Neural progenitor cell (in vitro differentiated cells): Measurements from ENCODE around the gene OBI1. TPM values are rescaled to one million over a fixed set of nuclear protein-coding genes. Genes with fewer than 3 reads are reported as not detected.
"Not testable (repeated sequence)": the region's sequence is repeated elsewhere in the genome, so short reads cannot be mapped to it uniquely, and the experiment has no call there.

Source experiments
- DNase-seq: peaks from one replicate; pipeline ENCODE4 v3.0.0-alpha.2; 2016; ENCODE audit warnings: low spot score
- H2AFZ ChIP-seq: fragments of 200-600 bp; sonication (generic); replicated peaks from 2 replicates; pipeline ENCODE4 v1.6.1; 2016; ENCODE audit warnings: antibody characterized with exemption
- H3F3A ChIP-seq: fragments of 200-600 bp; sonication (generic); 2 replicates; pipeline ENCODE4 v1.6.1; 2016; ENCODE audit warnings: antibody characterized with exemption, low read depth
- H3K27ac ChIP-seq: fragments of 200-600 bp; sonication (generic); 2 replicates; pipeline ENCODE4 v1.5.1; 2016; ENCODE audit warnings: mild to moderate bottlenecking
- H3K27me3 ChIP-seq: fragments of 200-600 bp; sonication (generic); 2 replicates; pipeline ENCODE4 v1.6.1; 2016; ENCODE audit warnings: mild to moderate bottlenecking, moderate library complexity
- H3K36me3 ChIP-seq: fragments of 200-600 bp; sonication (generic); 2 replicates; pipeline ENCODE4 v1.5.1; 2016
- H3K4me1 ChIP-seq: fragments of 200-600 bp; sonication (generic); 2 replicates; pipeline ENCODE4 v1.6.1; 2016; ENCODE audit warnings: mixed run types
- H3K4me2 ChIP-seq: fragments of 200-600 bp; sonication (generic); 2 replicates; pipeline ENCODE4 v1.6.1; 2016
- H3K4me3 ChIP-seq: fragments of 200-600 bp; sonication (generic); 2 replicates; pipeline ENCODE4 v1.5.1; 2016
- H3K79me2 ChIP-seq: fragments of 200-600 bp; sonication (generic); 2 replicates; pipeline ENCODE4 v1.6.1; 2016; ENCODE audit warnings: low read depth
- H3K9ac ChIP-seq: fragments of 200-600 bp; sonication (generic); 2 replicates; pipeline ENCODE4 v1.6.1; 2016
- H3K9me3 ChIP-seq: fragments of 200-600 bp; sonication (generic); 2 replicates; pipeline ENCODE4 v1.5.1; 2016; ENCODE audit warnings: low read depth
- H4K20me1 ChIP-seq: fragments of 200-600 bp; sonication (generic); 2 replicates; pipeline ENCODE4 v1.6.1; 2016; ENCODE audit warnings: low read depth
- H3K27ac Mint-ChIP-seq: 3 replicates; pipeline ENCODE4 v1.8.0; 2021; ENCODE audit warnings: mixed read lengths
- H3K27me3 Mint-ChIP-seq: 2 replicates; pipeline ENCODE4 v1.8.0; 2022; ENCODE audit warnings: low read depth, mild to moderate bottlenecking, inconsistent platforms, moderate library complexity, mixed read lengths; ENCODE audit not compliant: insufficient read depth
- H3K36me3 Mint-ChIP-seq: 3 replicates; pipeline ENCODE4 v1.8.0; 2021; ENCODE audit warnings: mixed read lengths
- H3K4me1 Mint-ChIP-seq: 3 replicates; pipeline ENCODE4 v1.8.0; 2021; ENCODE audit warnings: mixed read lengths
- H3K4me3 Mint-ChIP-seq: 3 replicates; pipeline ENCODE4 v1.8.0; 2021; ENCODE audit warnings: mild to moderate bottlenecking, moderate library complexity, mixed read lengths
- H3K9me3 Mint-ChIP-seq: 3 replicates; pipeline ENCODE4 v1.8.0; 2020; ENCODE audit warnings: mixed read lengths
- EZH2 ChIP-seq: fragments of 200-600 bp; sonication (generic); IDR thresholded peaks from 2 replicates; pipeline ENCODE4 v1.6.1; 2017; ENCODE audit warnings: antibody characterized with exemption, mild to moderate bottlenecking, moderate library complexity
- EZH2phosphoT487 ChIP-seq: fragments of 200-600 bp; sonication (generic); IDR thresholded peaks from 2 replicates; pipeline ENCODE4 v1.6.1; 2017; ENCODE audit warnings: antibody characterized with exemption
- total RNA-seq: library from RNA; depleted of rRNA; stranded (reverse); fragments of >200 nt; gene quantifications from 2 replicates; pipeline ENCODE4 v1.2.3, GENCODE V29; 2015; ENCODE audit warnings: low replicate concordance
- TF ChIP-seq, protein P1 (sequence below): fragments of 200-600 bp; sonication (generic); IDR thresholded peaks from 2 replicates; pipeline ENCODE4 v1.5.1; 2017; ENCODE audit warnings: antibody characterized with exemption, mild to moderate bottlenecking

The OBI1 gene
- total RNA-seq, 1 donor from 2014 or later, result 36.9 TPM

DNA sequence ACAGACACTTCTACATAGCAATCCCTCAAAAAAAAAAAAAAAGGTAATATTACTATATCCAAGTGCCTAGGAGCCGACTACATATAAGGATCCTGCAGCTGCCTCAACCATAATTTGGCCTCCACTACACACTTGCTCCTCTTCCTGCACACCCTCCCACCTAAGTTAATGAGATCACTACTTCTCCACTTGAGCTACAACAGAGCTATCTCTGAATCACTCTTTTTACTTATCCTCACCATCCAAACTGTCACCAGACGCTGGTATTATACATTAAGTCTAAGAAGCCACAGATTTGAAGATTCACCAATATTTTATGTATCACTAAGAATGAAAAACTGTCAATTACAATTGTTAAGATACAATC is 8.3 kb downstream of the OBI1 start:
- no peak overlapping the region for H2AFZ ChIP-seq
- H3K9ac ChIP-seq, result no peak overlapping the region
- H3K4me1 ChIP-seq, result no peaks in the 10 kb centered on the region
- no peaks in the 10 kb centered on the region for H3K4me1 Mint-ChIP-seq
- peaks cover 55% of the 10 kb centered on the region for H4K20me1 ChIP-seq
- no peak for DNase-seq
- H3K27ac ChIP-seq, result no peak overlapping the region
- H3K4me2 ChIP-seq, result no peak overlapping the region
- no peaks in the 10 kb centered on the region for H3K9me3 Mint-ChIP-seq
- no peaks in the 10 kb centered on the region for H3K36me3 ChIP-seq
- no peaks in the 10 kb centered on the region for H3K27me3 Mint-ChIP-seq
- H3K79me2 ChIP-seq, result peaks cover 98% of the 10 kb centered on the region
- H3F3A ChIP-seq, result no peaks in the 10 kb centered on the region
- no peaks in the 10 kb centered on the region for H3K27me3 ChIP-seq
- no peak overlapping the region for H3K4me3 ChIP-seq
- no peak overlapping the region for H3K4me3 Mint-ChIP-seq
- peaks cover 19% of the 10 kb centered on the region for H3K36me3 Mint-ChIP-seq
- H3K27ac Mint-ChIP-seq, result no peak overlapping the region
- no peaks in the 10 kb centered on the region for H3K9me3 ChIP-seq
- TF ChIP-seq, protein P1, sequence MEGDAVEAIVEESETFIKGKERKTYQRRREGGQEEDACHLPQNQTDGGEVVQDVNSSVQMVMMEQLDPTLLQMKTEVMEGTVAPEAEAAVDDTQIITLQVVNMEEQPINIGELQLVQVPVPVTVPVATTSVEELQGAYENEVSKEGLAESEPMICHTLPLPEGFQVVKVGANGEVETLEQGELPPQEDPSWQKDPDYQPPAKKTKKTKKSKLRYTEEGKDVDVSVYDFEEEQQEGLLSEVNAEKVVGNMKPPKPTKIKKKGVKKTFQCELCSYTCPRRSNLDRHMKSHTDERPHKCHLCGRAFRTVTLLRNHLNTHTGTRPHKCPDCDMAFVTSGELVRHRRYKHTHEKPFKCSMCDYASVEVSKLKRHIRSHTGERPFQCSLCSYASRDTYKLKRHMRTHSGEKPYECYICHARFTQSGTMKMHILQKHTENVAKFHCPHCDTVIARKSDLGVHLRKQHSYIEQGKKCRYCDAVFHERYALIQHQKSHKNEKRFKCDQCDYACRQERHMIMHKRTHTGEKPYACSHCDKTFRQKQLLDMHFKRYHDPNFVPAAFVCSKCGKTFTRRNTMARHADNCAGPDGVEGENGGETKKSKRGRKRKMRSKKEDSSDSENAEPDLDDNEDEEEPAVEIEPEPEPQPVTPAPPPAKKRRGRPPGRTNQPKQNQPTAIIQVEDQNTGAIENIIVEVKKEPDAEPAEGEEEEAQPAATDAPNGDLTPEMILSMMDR, result no peak
- TF ChIP-seq EZH2phosphoT487 (no peak), EZH2 (no peak)

DNA sequence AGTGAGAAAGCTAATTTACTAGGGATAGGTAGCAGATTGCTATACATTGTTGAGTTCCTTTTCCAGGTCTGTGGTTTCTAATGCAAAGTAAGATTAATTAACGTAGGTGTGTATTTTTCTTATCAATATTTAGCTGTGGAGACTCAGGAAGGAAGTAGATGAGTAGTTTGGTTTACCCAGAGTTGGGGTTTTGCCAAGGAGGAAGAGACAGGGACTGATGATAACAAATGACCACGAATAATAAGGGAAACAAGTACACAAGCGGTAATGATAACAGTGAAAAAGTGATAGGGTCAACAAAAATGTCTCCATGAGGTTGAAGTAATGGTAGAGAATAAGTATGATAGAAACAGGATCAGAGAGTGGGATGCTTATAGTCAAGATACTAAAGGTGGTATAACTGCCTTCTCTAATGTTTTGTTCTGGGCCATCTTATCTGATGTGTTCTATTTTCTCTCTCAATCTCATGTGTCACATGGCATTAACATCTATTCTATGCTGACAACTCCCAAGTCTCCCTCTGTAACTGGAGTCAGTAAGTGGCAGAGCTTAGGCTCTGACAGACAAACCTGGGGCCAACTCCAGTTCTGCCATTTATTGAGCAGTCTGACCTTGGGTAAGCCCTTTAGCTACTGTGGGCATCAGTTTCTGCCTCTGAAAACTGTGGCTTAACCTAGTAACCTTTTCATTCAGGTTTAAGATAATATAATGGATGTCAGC is 8.8 kb downstream of the OBI1 start:
- Histone ChIP-seq H3K36me3 (no peaks in the 10 kb centered on the region), H4K20me1 (peaks cover 50% of the 10 kb centered on the region)
- H3K4me1 Mint-ChIP-seq, result no peaks in the 10 kb centered on the region

DNA sequence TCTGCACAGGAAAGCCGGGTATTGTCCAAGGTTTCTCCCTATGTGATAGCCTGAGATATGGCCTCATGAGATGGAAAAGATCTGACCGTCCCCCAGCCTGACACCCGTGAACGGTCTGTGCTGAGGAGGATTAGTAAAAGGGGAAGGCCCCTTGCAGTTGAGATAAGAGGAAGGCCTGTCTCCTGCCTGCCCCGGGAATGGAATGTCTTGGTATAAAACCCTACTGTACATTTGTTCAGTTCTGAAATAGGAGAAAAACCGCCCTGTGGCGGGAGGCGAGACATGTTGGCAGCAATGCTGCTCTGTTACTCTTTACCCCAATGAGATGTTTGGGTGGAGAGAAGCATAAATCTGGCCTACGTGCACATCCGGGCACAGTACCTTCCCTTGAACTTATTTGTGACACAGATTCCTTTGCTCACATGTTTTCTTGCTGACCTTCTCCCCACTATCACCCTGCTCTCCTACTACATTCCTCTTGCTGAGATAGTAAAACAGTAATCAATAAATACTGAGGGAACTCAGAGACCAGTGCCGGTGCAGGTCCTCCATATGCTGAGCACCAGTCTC is 11.8 kb downstream of the OBI1 start:
- not testable (repeated sequence) for H3K9me3 ChIP-seq, H3F3A ChIP-seq, H2AFZ ChIP-seq, H3K4me3 Mint-ChIP-seq, H3K4me2 ChIP-seq, H3K4me1 ChIP-seq, H3K36me3 ChIP-seq, H3K27ac ChIP-seq, H3K4me3 ChIP-seq, H3K27me3 ChIP-seq, H3K4me1 Mint-ChIP-seq, H3K27ac Mint-ChIP-seq, H3K9me3 Mint-ChIP-seq, H3K9ac ChIP-seq, H3K27me3 Mint-ChIP-seq
- H4K20me1 ChIP-seq, result peaks cover 46% of the 10 kb centered on the region
- H3K79me2 ChIP-seq, result peaks cover 96% of the 10 kb centered on the region
- DNase-seq, result peak; percentile 18
- H3K36me3 Mint-ChIP-seq, result peaks cover 16% of the 10 kb centered on the region

More for the DNA sequence above, 8.8 kb downstream of the OBI1 start:
- no peak overlapping the region for H2AFZ ChIP-seq
- no peaks in the 10 kb centered on the region for H3K9me3 Mint-ChIP-seq
- H3K36me3 Mint-ChIP-seq, result peaks cover 15% of the 10 kb centered on the region
- no peak for DNase-seq
- no peaks in the 10 kb centered on the region for H3K27me3 Mint-ChIP-seq
- no peaks in the 10 kb centered on the region for H3K27me3 ChIP-seq
- no peak overlapping the region for H3K27ac Mint-ChIP-seq
- no peaks in the 10 kb centered on the region for H3K9me3 ChIP-seq
- no peak overlapping the region for H3K4me3 Mint-ChIP-seq
- no peak overlapping the region for H3K9ac ChIP-seq
- H3K4me3 ChIP-seq, result no peak overlapping the region
- TF ChIP-seq EZH2, result no peak
- TF ChIP-seq, protein P1, result no peak
- no peak for TF ChIP-seq EZH2phosphoT487
- no peaks in the 10 kb centered on the region for H3F3A ChIP-seq
- H3K4me2 ChIP-seq, result no peak overlapping the region
- H3K79me2 ChIP-seq, result peaks cover 98% of the 10 kb centered on the region
- no peak overlapping the region for H3K27ac ChIP-seq
- no peaks in the 10 kb centered on the region for H3K4me1 ChIP-seq

DNA sequence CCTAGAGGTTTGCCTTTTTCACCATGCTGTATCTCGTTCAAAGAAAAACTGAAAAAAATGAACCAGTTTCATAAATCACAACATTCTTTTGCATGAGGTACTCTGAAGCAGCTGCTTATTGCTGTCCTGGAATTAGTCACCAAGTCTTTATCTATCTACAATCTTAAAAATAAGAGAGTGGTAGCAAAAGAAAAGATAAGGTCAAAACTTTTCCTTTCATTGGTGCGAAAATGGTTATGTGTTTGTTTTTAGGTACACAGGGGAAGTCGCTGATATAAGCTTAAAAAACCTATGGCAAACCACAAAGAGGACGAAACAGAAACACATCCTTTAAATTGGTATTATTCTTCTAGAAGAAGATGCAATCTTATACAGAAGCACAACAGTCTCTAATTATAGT is 20.7 kb downstream of the OBI1 start:
- no peak overlapping the region for H3K27ac ChIP-seq
- H3K9ac ChIP-seq, result no peak overlapping the region
- Mint-ChIP-seq H3K9me3 (peaks cover 3% of the 10 kb centered on the region), H3K4me3 (no peak overlapping the region), H3K27me3 (no peaks in the 10 kb centered on the region), H3K27ac (no peak overlapping the region), H3K36me3 (peaks cover 42% of the 10 kb centered on the region), H3K4me1 (no peaks in the 10 kb centered on the region)
- H3K36me3 ChIP-seq, result peaks cover 8% of the 10 kb centered on the region
- H3F3A ChIP-seq, result no peaks in the 10 kb centered on the region
- H3K79me2 ChIP-seq, result peaks cover 11% of the 10 kb centered on the region
- H2AFZ ChIP-seq, result no peak overlapping the region
- DNase-seq, result no peak
- no peaks in the 10 kb centered on the region for H3K9me3 ChIP-seq
- TF ChIP-seq, protein P1, result no peak
- TF ChIP-seq EZH2 (no peak), EZH2phosphoT487 (no peak)
- H3K4me1 ChIP-seq, result no peaks in the 10 kb centered on the region
- H3K27me3 ChIP-seq, result no peaks in the 10 kb centered on the region
- H3K4me3 ChIP-seq, result no peak overlapping the region
- H4K20me1 ChIP-seq, result peaks cover 3% of the 10 kb centered on the region
- no peak overlapping the region for H3K4me2 ChIP-seq
